BE2C (cell line): Measurements from ENCODE around the gene IGFBP7.

ENCODE experiments used
- DNase-seq: peaks from one replicate; pipeline ENCODE4 v3.0.0-alpha.2; 2020
- H3K27me3 ChIP-seq: fragments of 250-450 bp; sonication (Bioruptor Pico); 2 replicates; pipeline ENCODE4 v1.5.1; 2020; ENCODE audit warnings: mild to moderate bottlenecking
- H3K36me3 ChIP-seq: fragments of 250-450 bp; sonication (Bioruptor Pico); 2 replicates; pipeline ENCODE4 v1.5.1; 2020; ENCODE audit warnings: mild to moderate bottlenecking
- H3K4me1 ChIP-seq: fragments of 250-450 bp; sonication (Bioruptor Pico); 2 replicates; pipeline ENCODE4 v1.5.1; 2020
- H3K4me3 ChIP-seq: 2 replicates; pipeline ENCODE4 v1.5.1; 2011; ENCODE audit warnings: low read depth, low read length
- H3K9me3 ChIP-seq: fragments of 250-450 bp; sonication (Bioruptor Pico); 2 replicates; pipeline ENCODE4 v1.5.1; 2020
- TF ChIP-seq, protein P1 (sequence below): IDR thresholded peaks from 2 replicates; pipeline ENCODE4 v1.5.1; 2012; ENCODE audit warnings: mild to moderate bottlenecking, low read depth, low read length

The IGFBP7 gene

DNA sequence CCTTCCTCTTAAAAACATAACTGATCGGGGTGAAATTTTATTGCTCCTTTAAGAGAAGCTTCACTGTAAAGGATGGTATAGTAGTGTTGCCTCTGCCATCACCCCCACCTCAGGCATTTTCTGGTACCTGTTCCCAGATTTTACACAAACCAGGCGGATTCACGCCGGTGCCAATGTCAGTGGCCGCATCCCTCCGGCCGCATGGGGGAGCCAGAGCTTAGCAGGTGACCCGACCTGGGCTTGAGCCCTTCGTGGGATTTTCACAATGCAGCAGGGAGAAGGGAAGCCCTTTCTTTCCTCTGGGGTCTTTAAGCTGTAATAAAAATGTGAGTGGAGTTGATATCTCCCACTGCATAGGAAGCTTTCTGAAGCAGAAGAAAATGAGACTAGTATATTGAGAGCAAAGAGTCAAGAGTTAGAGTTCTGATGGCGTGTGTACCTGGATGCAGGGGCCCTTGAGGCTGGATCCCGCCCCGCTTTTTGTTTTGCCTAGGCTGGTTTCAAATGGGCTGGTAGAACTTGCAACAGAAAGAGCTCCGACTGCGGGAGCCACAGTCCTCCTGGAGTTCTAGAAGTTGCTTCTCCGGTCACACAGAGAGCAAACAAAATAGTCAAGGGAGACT is 72.1 kb downstream of the IGFBP7 start:
- Histone ChIP-seq H3K36me3 (no peaks in the 10 kb centered on the region; the same call in 1 of the 2 replicates), H3K27me3 (no peaks in the 10 kb centered on the region), H3K9me3 (no peaks in the 10 kb centered on the region), H3K4me1 (no peaks in the 10 kb centered on the region; the same call in 1 of the 2 replicates), H3K4me3 (no peak overlapping the region)
- peak; percentile 84 for DNase-seq
- TF ChIP-seq, protein P1, sequence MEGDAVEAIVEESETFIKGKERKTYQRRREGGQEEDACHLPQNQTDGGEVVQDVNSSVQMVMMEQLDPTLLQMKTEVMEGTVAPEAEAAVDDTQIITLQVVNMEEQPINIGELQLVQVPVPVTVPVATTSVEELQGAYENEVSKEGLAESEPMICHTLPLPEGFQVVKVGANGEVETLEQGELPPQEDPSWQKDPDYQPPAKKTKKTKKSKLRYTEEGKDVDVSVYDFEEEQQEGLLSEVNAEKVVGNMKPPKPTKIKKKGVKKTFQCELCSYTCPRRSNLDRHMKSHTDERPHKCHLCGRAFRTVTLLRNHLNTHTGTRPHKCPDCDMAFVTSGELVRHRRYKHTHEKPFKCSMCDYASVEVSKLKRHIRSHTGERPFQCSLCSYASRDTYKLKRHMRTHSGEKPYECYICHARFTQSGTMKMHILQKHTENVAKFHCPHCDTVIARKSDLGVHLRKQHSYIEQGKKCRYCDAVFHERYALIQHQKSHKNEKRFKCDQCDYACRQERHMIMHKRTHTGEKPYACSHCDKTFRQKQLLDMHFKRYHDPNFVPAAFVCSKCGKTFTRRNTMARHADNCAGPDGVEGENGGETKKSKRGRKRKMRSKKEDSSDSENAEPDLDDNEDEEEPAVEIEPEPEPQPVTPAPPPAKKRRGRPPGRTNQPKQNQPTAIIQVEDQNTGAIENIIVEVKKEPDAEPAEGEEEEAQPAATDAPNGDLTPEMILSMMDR: peak; percentile 99

DNA sequence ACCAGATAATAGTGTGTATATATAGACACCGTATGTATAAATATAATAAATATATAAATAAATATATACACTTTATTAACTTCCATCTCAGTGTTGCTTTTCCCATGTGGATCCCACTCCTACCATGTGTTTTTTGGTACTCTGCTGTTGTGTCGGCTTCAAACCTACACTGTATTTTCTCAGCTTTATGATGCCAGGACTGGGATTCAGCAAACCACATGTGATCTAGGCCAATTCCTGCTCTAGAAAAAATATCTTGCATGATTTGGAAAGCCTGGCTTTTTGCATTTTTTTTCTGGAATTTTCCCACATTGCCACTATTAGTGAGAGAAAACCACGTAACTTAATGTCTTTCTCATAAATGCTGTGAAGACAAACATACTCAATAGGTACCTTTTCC is 75.7 kb downstream of the IGFBP7 start:
- H3K36me3 ChIP-seq: peaks cover 27% of the 10 kb centered on the region

GRCh38 chr4:57023104-57023503 is 87.1 kb downstream of the IGFBP7 start:
- DNase-seq: no peak
- Histone ChIP-seq H3K4me1 (no peaks in the 10 kb centered on the region), H3K27me3 (no peaks in the 10 kb centered on the region), H3K9me3 (no peaks in the 10 kb centered on the region), H3K4me3 (no peak overlapping the region), H3K36me3 (peaks cover 91% of the 10 kb centered on the region)
- TF ChIP-seq, protein P1: no peak

More for the DNA sequence above, 75.7 kb downstream of the IGFBP7 start:
- no peak for DNase-seq
- no peaks in the 10 kb centered on the region for H3K9me3 ChIP-seq
- H3K27me3 ChIP-seq: no peaks in the 10 kb centered on the region
- H3K4me1 ChIP-seq: no peaks in the 10 kb centered on the region; the same call in 1 of the 2 replicates
- TF ChIP-seq, protein P1: no peak
- H3K4me3 ChIP-seq: no peak overlapping the region

- no peak for DNase-seq
- Histone ChIP-seq H3K4me3 (no peak overlapping the region), H3K36me3 (peaks cover 86% of the 10 kb centered on the region), H3K4me1 (no peaks in the 10 kb centered on the region), H3K9me3 (no peaks in the 10 kb centered on the region), H3K27me3 (no peaks in the 10 kb centered on the region)
- TF ChIP-seq, protein P1: no peak
Measured at GRCh38 chr4:57020467-57021101, 89.6 kb downstream of the IGFBP7 start.

DNA sequence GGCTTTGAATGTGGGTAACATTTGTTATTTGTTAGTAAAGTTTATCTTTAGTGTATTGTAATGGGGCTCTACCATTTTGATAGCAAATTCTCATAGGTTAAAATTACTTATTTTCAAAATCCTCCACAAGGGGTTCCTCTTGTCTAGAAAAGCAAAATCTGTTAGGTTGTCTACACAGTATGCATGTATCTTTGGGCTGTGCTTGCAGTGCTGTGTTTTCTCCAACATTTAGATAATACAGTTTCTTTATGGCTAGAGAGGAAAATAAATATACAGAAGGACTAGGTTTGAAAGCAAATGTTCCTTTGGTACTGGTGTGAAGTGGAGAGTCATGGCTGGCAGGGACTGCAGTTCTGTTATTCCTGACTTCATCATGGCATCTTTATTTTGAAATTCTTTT is 91.2 kb downstream of the IGFBP7 start:
- no peak overlapping the region for H3K4me3 ChIP-seq
- H3K9me3 ChIP-seq: no peaks in the 10 kb centered on the region
- H3K36me3 ChIP-seq: peaks cover 83% of the 10 kb centered on the region
- H3K4me1 ChIP-seq: no peaks in the 10 kb centered on the region
- TF ChIP-seq, protein P1: no peak
- H3K27me3 ChIP-seq: no peaks in the 10 kb centered on the region
- no peak for DNase-seq

DNA sequence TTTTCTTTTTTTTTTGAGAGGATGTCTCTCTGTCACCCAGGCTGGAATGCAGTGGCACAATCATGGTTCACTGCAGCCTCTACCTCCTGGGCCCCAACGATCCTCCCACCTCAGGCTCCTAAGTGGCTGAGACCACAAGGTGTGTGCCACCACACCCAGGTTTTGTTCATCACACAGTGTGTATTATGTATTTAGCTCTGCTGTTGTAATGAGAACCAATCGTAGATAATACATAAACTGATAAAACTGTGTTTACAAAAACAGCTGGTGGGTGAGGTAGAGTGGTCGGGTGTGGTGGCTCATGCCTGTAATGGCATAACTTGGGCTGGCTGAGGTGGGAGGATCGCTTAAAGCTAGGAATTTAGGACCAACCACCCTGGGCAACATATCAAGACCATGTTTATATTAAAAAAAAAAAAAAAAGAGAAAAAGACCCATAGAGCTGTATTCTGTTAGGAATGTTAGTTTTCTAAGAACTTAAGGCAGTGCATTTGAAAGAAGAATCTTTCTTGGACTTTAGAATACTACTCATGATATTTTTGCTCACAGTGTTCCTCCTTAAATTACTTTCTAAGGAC is 96.6 kb downstream of the IGFBP7 start:
- Histone ChIP-seq H3K9me3 (no peaks in the 10 kb centered on the region), H3K27me3 (no peaks in the 10 kb centered on the region), H3K36me3 (peaks cover 90% of the 10 kb centered on the region), H3K4me1 (no peaks in the 10 kb centered on the region), H3K4me3 (no peak overlapping the region)
- TF ChIP-seq, protein P1: no peak
- DNase-seq: no peak
